SHP77 treated with DMSO at 0.1 percent for 48 hours (cell line): Measurements from ENCODE around the gene RANBP3L.
"Not testable (repeated sequence)": the region's sequence is repeated elsewhere in the genome, so short reads cannot be mapped to it uniquely, and the experiment has no call there.

Experiments
- DNase-seq: peaks from one replicate; lab custom pipeline; 2025; lab: John Stamatoyannopoulos, UW

Gene RANBP3L

GRCh38 chr5:36206913-36207312, 94.8 kb downstream of the RANBP3L start:
- DNase-seq: no peak

- no peak for DNase-seq
These were observed 96.4 kb downstream of the RANBP3L start for GRCh38 chr5:36205329-36205728.

- no peak for DNase-seq
These were observed 99.2 kb downstream of the RANBP3L start for GRCh38 chr5:36202521-36202961.

- DNase-seq: no peak
These were observed 101.2 kb downstream of the RANBP3L start for GRCh38 chr5:36200513-36200912.

- no peak for DNase-seq
These were observed 102.1 kb downstream of the RANBP3L start for GRCh38 chr5:36199620-36200019.

GRCh38 chr5:36198783-36199182, 102.9 kb downstream of the RANBP3L start:
- not testable (repeated sequence) for DNase-seq
